Adrenal gland (tissue), 12 donors: ENCODE results near the gene HOXB7. TPM values are rescaled to one million over a fixed set of nuclear protein-coding genes. Genes with fewer than 3 reads are reported as not detected.

ENCODE experiments used
- DNase-seq, 7 donors: peaks; one replicate each; pipeline ENCODE4 v3.0.0-alpha.2; 2019 to 2020
- H3K27ac ChIP-seq, 5 donors: fragments of 200-600 bp; sonication (generic) in 4 of 5; 1 replicate in 3 of 5; 2 replicates in 2 of 5; pipeline versions ENCODE4 v1.5.1 to v1.8.0; 2016 to 2020; ENCODE audit warnings: mild to moderate bottlenecking in 1 of 5
- H3K27me3 ChIP-seq: fragments of 200-600 bp; 2 replicates; pipeline ENCODE4 v1.8.0; 2021
- H3K36me3 ChIP-seq, 2 donors: fragments of 200-600 bp; replicated peaks in 1 of 2; 1 replicate in 1 of 2; 2 replicates in 1 of 2; pipeline versions ENCODE4 v1.5.1 to v1.8.0; 2018 to 2022
- H3K4me1 ChIP-seq, 2 donors: fragments of 200-600 bp; replicated peaks in 1 of 2; 1 replicate in 1 of 2; 2 replicates in 1 of 2; pipeline versions ENCODE4 v1.5.1 to v1.8.0; 2018 to 2021
- H3K4me3 ChIP-seq, 4 donors: fragments of 200-600 bp; sonication (generic) in 3 of 4; one replicate each; pipeline ENCODE4 v1.5.1; 2016 to 2018
- H3K9me3 ChIP-seq, 3 donors: fragments of 200-600 bp; sonication (generic) in 1 of 3; replicated peaks in 1 of 3; 1 replicate in 2 of 3; 2 replicates in 1 of 3; pipeline versions ENCODE4 v1.5.1 to v1.8.0; 2016 to 2021
- CTCF ChIP-seq, 6 experiments: fragments of 450-650 bp in 4 of 6; fragments of 200-600 bp in 2 of 6; sonication (generic) in 1 of 6; IDR thresholded peaks; 1 replicate in 5 of 6; 2 replicates in 1 of 6; pipeline versions ENCODE4 v1.5.1 to v1.8.0; 2016 to 2021; ENCODE audit warnings: antibody characterized with exemption in 6 of 6, mild to moderate bottlenecking in 2 of 6, moderate library complexity in 1 of 6
- POLR2A ChIP-seq, 2 donors: fragments of 450-650 bp; IDR thresholded peaks; one replicate each; pipeline ENCODE4 v1.6.1; 2017; ENCODE audit warnings: antibody characterized with exemption in 2 of 2, mild to moderate bottlenecking in 2 of 2, moderate library complexity in 1 of 2
- WGBS, 4 donors: extraction: QIAGEN DNeasy Blood & Tissue Kit in 2 of 4; methylation state at CpG; one replicate each; pipeline versions ENCODE4 v1.1.5 to v1.1.7; 2013 to 2017; 5-methylcytosine and 5-hydroxymethylcytosine counted together
- intact Hi-C, 2 donors: fragments of 100-400 bp; cut with DNase I; formaldehyde crosslinking; loops; one replicate each; pipeline versions ENCODE4 v1.14.1 to v1.15.0; 2022 to 2023
- polyA plus RNA-seq, 3 donors: library from polyadenylated mRNA; stranded (reverse); fragments of 200-250 nt in 2 of 3; fragments of 350-450 nt in 1 of 3; fragmentation: Illumina TruSeq in 1 of 3; extraction: RNeasy Lipid Tissue Mini Kit (QIAGEN cat#74804) in 1 of 3; gene quantifications; one replicate each; pipeline ENCODE4 v1.2.3, GENCODE V29; 2013 to 2014
- total RNA-seq, 9 donors: library from RNA; depleted of rRNA in 4 of 9; stranded (reverse); fragments of >200 nt in 4 of 9; fragments of 120-200 nt in 1 of 9; fragmentation: NEBNext Ultra II Directional in 1 of 9; extraction: Animal tissue kit (Norgen Biotek cat#: 25700) in 1 of 9; gene quantifications; one replicate each; pipeline versions ENCODE4 v1.1.0 to v1.2.4, GENCODE V29; 2013 to 2023
- donor health status: healthy with polysubstance abuse.
- donor health status: Bipolar disorder and iron deficiency.
- donor health status: DM: yes; HTN: yes; CAD: no.
- donor health status: DM: no; HTN: no; CAD: no.
- donor health status: DM: no; HTN: no; CAD: no.
- donor health status: DM: yes; HTN: yes; CAD: no.

Gene HOXB7
- total and polyA plus RNA-seq, 12 donors = 6.2 to 27.0 (median 13.5) TPM

- Histone ChIP-seq H3K4me3 (peak overlapping the region in 1 of 4 donors; percentile 3), H3K4me1 (peaks cover 0 to 38% of the 10 kb centered on the region in 2 donors), H3K27me3 (no peaks in the 10 kb centered on the region), H3K36me3 (no peaks in the 10 kb centered on the region), H3K27ac (peak overlapping the region in 3 of 5 donors; percentile 29 to 81 (median 71)), H3K9me3 (no peaks in the 10 kb centered on the region)
- TF ChIP-seq CTCF (IDR thresholded peaks at IDR 0.05) = no peak
- intact Hi-C loops = no loop called here
- DNase-seq = no peak
- 56 to 69% (median 59%) methylated on average over 26 of the region's 26 CpGs for WGBS, 4 donors
Measured at GRCh38 chr17:48571024-48571818, 39.6 kb downstream of the HOXB7 start.

GRCh38 chr17:48570325-48571023 is 40.3 kb downstream of the HOXB7 start:
- H3K4me1 ChIP-seq = peaks cover 0 to 30% of the 10 kb centered on the region in 2 donors
- no peaks in the 10 kb centered on the region for H3K9me3 ChIP-seq
- peak overlapping the region in 1 of 4 donors; percentile 3 for H3K4me3 ChIP-seq
- no peak for TF ChIP-seq POLR2A (IDR thresholded peaks at IDR 0.05)
- TF ChIP-seq CTCF (IDR thresholded peaks at IDR 0.05) = no peak
- H3K36me3 ChIP-seq = no peaks in the 10 kb centered on the region
- intact Hi-C loops = no loop called here
- DNase-seq = peak in 1 of 7 donors; percentile 24
- no peaks in the 10 kb centered on the region for H3K27me3 ChIP-seq
- peak overlapping the region in 3 of 5 donors; percentile 29 to 81 (median 71) for H3K27ac ChIP-seq
- 40 to 59% (median 54%) methylated on average over 14 to 19 of the region's 19 CpGs for WGBS, 4 donors

- Histone ChIP-seq H3K36me3 (no peaks in the 10 kb centered on the region), H3K4me3 (peak overlapping the region in 1 of 4 donors; percentile 3), H3K27me3 (no peaks in the 10 kb centered on the region), H3K27ac (peak overlapping the region in 2 of 5 donors; percentile 71 to 81), H3K9me3 (no peaks in the 10 kb centered on the region), H3K4me1 (peaks cover 0 to 23% of the 10 kb centered on the region in 2 donors)
- 67 to 71% (median 67%) methylated on average over 6 of the region's 6 CpGs for WGBS, 4 donors
- DNase-seq = no peak
- intact Hi-C loops = no loop called here
- TF ChIP-seq CTCF (IDR thresholded peaks at IDR 0.05) (no peak), POLR2A (IDR thresholded peaks at IDR 0.05) (no peak)
Measured at GRCh38 chr17:48569674-48570324, 41.0 kb downstream of the HOXB7 start.

- TF ChIP-seq CTCF (IDR thresholded peaks at IDR 0.05) (no peak), POLR2A (IDR thresholded peaks at IDR 0.05) (no peak)
- 56 to 77% (median 62%) methylated on average over 3 of the region's 3 CpGs for WGBS, 4 donors
- no peaks in the 10 kb centered on the region for H3K27me3 ChIP-seq
Measured at GRCh38 chr17:48569240-48569582, 41.6 kb downstream of the HOXB7 start.

More at GRCh38 chr17:48569240-48569582, 41.6 kb downstream of the HOXB7 start:
- Histone ChIP-seq H3K4me1 (peaks cover 0 to 19% of the 10 kb centered on the region in 2 donors), H3K36me3 (no peaks in the 10 kb centered on the region), H3K4me3 (no peak overlapping the region), H3K9me3 (no peaks in the 10 kb centered on the region), H3K27ac (peak overlapping the region in 2 of 5 donors; percentile 23 to 71)
- DNase-seq = no peak
- intact Hi-C loops = no loop called here
